GM12873 (cell line): ENCODE measurements around the gene CELF4.

Experiments
- TF ChIP-seq, protein P1 (sequence below): IDR thresholded peaks from 2 replicates; pipeline ENCODE4 v1.5.1; 2012; ENCODE audit warnings: low read depth, mild to moderate bottlenecking, moderate library complexity, low read length, control low read depth; ENCODE audit not compliant: insufficient read depth; ENCODE audit errors: missing control alignments

Gene CELF4

GRCh38 chr18:37409878-37410277 is 155.7 kb downstream of the CELF4 start:
- TF ChIP-seq, protein P1, sequence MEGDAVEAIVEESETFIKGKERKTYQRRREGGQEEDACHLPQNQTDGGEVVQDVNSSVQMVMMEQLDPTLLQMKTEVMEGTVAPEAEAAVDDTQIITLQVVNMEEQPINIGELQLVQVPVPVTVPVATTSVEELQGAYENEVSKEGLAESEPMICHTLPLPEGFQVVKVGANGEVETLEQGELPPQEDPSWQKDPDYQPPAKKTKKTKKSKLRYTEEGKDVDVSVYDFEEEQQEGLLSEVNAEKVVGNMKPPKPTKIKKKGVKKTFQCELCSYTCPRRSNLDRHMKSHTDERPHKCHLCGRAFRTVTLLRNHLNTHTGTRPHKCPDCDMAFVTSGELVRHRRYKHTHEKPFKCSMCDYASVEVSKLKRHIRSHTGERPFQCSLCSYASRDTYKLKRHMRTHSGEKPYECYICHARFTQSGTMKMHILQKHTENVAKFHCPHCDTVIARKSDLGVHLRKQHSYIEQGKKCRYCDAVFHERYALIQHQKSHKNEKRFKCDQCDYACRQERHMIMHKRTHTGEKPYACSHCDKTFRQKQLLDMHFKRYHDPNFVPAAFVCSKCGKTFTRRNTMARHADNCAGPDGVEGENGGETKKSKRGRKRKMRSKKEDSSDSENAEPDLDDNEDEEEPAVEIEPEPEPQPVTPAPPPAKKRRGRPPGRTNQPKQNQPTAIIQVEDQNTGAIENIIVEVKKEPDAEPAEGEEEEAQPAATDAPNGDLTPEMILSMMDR: no peak

- TF ChIP-seq, protein P1: no peak
Measured at GRCh38 chr18:37408676-37409265, 156.8 kb downstream of the CELF4 start.

DNA sequence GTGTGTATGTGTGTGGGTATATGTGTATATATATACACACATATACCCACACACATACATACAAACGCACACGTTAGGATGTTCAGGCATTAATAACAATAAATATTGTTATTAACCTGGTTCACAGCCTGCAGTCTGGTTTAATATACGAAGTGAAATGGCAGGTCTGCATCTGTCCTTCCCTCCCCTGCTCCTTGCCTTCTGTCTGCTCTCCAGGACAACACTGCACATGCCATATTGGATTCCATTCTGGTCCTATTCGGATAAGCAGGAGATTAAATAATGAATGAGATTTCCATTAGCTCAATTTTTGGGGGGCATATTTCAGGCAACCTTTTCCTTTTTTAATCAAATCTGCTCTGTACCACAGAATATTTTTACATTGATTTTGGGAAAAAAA is 158.0 kb downstream of the CELF4 start:
- TF ChIP-seq, protein P1: no peak

- TF ChIP-seq, protein P1: no peak
Measured at GRCh38 chr18:37405772-37406171, 159.8 kb downstream of the CELF4 start.

- TF ChIP-seq, protein P1: no peak
Measured at GRCh38 chr18:37405229-37405628, 160.4 kb downstream of the CELF4 start.

GRCh38 chr18:37403788-37404187 is 161.8 kb downstream of the CELF4 start:
- TF ChIP-seq, protein P1: no peak

- TF ChIP-seq, protein P1: no peak
Measured at GRCh38 chr18:37403100-37403781, 162.4 kb downstream of the CELF4 start.
